ENCODE measurements around the gene KCNT1.

The KCNT1 gene

DNA sequence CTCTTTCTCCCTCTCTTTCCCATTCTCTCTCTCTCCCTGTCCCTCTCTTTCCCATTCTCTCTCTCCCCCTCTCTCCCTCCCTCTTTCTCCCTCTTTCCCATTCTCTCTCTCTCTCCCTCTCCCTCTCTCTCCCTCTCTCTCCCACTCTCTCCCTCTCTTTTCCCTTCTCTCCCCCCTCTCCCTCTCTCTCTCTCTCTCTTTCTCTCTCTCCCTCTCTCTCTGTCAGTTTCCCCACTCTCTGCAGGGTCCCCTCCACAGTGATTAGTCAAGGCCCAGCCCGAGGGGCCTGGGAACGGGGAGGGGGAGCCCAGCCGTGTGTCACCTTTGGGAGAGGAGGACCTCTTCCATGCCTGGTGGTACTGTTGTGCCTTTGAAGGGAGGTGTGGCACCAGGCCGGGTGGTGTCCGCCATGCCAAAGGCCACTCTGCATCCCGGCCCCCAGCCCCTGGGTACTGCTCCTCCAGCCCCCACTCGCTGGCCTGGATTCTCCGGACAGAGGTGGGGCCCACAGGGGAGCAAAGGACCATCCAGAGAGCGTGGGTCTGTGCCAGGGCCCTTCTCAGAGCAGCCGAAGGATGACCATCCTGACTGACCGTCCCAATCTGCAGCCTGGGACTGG, 25.4 kb downstream of the KCNT1 start:
- DNase-seq (ENCODE audit: low read depth): no peak

DNA sequence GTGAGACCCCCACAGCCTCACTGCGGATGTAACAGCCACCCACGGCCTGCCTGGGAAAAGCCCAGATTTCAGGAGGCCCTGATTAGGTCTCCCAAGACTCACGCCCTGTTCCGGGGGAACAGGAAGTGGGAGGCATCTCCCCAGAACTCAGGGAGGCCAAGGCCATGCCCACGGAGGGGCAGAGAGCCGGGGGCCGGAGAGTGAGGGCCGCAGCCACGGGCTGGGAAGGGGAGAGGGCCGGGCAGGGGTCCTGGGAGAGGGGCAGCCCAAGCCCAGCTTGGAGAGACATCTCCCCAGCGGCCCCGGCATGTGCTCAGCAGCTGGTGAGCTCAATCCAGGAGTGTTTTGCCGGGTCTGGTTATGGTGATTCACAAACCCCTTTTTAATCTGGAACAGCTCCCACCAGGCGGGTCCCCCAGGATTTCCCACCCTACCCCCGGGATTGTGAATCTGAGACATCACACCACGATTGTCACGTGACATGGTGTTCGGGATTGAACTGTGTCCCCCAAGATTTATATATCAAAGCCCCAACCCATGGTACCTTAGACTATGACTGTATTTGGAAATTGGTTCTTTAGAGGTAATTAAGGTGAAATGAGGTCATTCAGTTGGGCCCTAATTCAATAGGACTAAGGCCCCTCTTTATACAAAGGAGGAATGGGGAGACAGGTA, 26.6 kb downstream of the KCNT1 start:
- DNase-seq (ENCODE audit: low read depth): no peak

DNA sequence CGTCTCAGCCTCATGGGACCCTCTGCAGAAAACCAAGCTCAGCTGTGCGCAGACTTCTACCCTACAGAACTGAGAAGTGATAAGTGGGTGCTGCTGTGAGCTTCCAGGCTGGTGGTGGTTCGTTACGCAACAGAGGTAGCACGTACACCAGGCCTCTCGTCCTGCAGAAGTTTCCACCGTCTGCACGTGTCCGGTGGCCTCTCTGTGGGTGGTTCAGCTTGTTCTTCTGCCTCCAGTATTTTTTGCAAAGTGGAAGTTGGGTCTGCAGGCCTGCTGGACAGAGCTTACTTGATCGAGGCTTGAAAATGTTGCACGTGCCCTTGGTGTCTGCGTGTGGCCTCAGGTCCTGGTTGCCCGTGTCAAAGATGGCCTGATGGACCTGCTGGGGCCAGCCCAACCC, 27.5 kb downstream of the KCNT1 start:
- no peak for DNase-seq (ENCODE audit: low read depth)

DNA sequence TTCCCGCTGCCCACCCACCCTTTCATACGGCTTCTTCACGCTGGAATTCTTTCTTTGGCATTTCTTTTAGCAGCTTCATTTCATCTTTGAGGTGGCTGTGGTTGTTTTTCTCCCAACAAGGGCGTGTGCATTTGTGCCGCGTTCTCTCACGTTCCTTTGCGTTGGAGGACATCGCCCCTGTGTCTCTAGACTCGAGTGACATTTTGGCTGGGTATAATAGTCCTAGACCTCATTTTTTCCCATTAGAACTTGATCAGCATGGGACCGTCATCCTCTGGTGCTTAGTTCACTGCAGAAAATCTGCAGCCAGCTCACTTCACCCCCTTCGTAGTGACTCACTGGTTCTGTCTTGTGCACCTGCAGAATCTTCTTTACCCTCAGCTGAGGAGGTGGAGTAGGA, 29.5 kb downstream of the KCNT1 start:
- no peak for DNase-seq (ENCODE audit: low read depth)

DNA sequence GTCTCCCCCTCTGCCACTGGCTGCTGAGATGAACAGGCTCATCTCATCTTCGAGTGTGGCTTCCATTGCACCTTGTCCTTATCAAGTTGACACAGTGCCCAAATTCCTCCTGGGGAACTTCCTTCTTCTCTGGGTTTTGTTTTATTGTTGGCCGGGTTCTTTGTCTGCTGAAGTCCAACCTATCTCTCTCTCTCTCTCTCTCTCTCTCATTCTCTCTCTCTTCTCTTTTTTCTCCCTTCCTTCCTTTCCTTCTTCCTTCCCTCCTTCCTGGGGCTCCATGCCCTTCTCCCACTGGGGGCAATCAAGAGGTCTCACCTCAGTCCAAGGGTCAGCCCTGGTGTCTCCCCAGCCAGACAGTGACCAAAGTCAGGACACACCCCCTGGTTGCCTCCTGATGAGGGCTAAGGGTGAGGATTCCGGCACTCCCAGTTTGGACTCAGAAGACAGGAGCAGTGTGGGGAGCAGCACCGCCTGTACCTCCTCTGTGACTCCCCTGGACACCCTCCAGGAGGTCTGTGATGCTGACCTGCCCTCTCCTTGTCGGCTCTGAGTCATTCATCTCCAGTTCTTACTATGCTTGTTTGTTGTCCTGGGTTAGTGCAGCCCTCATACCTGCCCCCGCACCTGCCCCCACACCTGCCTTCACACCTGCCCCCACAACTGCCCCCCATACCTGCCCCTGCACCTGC, 30.7 kb downstream of the KCNT1 start:
- DNase-seq (ENCODE audit: low read depth): no peak

DNA sequence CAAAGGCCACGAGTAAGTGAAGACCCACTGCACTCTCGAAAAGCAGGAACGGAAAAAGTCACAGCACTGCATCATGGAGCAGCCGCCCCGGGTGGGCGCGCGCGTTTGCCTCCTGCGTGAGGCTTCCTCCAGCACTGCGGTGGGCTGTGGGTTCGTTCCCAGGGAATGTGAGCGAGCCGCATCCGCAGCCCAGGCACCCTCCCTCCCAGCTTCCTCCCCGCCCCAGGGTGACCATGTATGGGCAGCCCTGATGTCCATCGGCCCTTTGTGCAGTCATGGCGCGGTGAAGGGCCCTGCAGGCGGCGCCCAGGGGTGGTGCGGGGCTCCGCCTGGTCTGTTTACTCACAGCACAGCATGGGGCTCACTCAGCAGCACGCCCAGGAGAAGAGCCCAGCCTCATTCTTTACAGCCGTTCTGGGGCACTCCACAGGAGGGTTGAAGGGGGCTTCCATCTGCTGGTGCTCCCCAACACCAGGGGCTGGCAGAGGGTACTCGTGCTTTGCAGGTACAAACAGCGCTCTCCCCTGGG, 32.7 kb downstream of the KCNT1 start:
- DNase-seq (ENCODE audit: low read depth): no peak

DNA sequence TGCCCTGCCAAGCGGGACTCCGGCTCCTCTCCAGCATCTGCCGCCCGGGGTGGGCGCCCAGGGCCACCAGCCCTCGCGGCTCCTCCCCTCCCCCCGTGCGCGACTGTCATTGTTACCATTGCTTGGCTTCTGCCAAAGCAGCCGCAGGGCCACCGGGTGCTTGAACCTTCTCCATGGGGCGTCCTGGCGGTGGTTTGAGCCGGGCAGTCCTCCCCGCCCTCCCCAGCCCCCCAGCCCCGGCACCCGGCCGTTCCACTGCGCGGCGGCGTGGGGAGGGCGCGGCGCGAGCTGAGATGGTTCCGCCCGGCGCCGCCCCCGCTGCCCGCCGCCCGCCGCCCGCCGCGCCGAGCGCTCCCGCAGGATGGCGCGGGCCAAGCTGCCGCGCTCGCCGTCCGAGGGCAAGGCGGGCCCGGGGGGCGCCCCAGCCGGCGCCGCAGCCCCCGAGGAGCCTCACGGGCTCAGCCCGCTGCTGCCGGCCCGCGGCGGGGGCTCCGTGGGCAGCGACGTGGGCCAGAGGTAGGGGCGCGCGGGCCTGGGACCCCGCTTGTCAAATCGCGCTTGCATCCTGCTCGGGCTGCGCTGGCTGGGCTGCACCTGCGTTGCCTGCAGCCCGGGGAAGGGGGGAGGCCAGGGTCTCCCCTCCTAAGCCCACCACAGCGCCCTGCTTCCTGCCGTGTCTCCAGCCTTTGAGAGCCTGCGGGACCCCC, 34.4 kb downstream of the KCNT1 start:
- DNase-seq (ENCODE audit: low read depth): no peak

DNA sequence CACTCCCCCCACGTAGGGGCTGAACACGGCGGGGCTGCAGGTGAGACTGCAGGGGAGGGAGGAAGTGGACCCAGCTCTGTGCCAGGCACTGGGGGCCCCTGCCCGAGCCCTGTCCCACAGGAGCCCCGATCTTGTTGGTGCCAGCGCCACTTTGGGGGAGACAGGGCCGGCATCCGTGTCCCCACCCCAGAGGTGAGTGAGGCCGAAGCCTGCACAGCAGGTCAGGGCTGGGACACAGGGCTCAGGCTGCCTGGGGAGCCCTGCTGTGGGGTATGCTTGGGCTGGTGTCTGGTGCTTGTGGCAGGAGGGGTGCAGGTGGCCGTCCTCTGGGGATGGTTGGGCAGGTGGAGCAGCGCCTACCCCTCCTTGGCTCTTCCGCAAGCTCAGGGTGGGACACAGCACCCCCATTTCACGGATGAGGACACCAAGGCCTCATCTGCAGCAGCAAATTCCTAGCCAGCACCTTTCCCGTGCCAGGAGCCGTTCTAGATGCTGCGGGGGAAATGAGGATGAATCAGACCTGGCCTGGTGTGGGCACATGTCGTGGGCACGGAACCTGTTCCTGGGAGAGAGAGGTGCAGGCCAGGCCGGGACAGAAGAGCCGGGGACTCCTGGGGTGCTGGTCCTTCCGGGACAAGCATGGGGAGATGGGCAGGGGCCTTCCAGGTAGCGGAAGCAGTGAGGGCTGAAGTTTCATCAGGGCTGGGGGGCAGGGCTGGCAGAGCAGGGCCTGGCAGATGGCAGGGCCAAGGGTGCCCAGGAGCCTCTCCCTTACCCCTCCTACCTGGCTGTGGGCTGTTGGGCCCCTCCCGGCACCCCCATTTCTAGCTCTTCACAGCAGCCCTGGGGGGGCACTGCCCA, 35.2 kb downstream of the KCNT1 start:
- no peak for DNase-seq (ENCODE audit: low read depth)

DNA sequence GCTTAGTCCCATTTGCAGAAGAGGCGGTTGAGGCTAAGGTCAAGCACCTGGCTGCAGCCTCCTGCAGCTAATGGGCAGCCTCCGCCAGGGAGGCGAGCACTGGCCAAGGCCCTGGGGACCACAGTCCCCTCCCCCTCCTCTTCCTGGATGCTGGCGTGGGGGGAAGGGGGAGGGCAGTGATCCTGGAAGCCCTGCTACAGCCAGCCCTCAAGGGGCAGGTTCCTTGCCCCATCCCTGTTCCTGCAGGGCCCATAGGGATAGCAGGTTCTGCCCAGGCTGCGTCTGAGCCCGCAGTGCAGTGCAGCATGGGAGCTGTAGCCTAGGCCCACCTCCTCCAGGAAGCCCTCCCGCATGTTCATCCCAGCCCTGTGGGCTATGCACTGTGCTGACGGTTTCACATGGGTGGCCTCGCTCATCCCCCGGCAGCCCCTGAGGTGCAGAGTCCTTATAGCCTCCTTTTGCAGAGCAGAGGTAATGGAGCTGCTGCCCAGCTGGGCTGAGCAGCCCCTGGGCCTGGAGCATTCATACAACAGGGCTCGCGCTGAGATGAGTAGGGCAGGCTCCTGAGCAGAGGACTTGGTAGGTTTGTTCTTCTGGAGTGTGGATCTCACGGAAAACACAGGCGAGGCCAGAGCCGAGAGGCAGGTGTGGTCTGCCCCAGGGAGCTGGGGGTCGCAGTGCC, 36.0 kb downstream of the KCNT1 start:
- no peak for DNase-seq (ENCODE audit: low read depth)

DNA sequence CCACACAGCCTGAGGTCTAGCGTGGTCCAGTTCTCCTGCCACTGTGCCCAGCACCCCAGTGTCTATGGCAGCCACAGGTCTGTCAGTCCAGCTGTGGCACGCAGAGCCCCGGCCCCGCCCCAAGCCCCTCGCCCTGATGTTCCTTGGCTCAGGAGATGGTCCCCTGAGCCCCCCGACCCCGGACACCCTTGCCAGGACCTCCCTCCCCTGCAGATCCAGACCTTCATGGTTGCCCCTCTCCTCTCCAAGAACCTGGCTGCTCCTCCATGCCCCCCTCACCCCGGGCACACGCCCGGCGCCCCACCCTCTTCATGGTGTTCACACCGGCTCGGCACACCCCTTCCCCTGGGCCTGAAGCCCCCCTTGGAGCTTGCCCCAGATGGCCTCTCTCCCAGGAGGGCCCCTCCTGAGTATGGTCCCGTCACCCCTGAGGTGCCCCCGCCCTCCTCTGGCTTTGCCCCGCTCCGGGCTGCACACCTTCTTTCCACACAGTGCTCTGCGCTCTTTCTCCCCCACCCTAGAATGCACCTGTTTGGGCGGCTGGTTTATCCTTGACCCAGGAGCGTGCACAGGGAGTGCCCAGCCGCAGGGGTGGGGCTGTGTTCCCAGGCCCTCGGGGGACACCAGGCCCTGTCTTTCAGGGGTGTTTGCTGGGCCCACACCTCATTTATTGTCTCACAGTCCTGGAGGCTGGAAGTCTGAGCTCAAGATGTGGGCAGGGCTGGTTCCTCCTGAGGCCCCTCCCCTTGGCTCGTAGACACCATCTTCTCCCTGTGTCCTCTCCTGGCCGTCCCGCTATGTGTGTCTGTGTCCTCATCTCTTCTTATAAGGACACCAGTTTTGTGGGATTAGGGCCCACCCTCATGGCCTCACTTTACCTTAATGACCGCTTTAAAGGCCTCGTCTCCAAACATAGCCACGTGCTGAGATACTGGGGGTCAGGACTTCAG, 37.6 kb downstream of the KCNT1 start:
- DNase-seq (ENCODE audit: low read depth): no peak

DNA sequence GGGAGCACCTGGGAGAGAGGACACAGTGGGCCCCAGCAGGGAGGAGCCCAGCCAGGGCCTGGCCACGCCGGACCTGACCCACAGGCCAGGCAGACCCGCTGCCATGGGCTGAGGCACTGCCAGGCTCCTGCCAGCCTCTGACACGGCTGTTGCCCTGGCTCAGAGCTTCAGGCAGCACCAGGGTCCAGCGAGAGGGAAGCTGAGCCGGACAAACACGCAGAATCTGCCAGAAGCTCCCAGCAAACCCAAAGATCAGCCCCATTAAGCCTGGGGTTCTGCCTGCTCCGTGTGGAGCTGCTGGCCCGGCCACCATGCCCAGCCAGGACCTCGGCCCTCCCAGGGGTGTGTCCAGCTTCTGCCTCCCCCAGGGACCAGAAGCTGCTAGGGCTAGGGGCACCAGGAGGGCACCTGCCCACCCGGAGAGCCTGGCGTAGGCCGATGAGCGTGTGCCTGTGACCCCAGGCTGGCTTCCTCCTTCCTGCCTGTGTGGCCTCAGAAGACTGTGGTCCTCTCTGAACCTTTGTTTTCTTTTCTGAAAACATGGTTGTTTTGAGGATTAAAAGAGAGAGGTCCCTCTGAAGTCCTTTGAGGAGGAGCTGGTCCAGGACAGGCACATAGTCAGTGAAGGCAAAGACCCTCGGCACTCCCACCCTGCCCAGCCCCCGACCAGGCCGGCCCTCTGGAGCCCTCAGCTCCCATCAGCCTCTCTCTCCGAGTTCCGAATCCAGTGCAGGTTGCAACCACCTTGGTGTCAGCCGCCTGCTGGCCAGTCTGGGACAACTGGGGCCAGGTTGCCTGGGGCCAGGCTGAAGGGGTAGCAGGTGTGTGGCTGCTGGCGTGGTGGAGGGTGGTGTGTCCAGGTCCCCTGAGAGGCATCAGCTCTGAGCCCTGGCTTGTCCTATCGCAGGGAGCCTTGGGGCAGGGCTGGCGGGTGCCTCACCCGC, 39.6 kb downstream of the KCNT1 start:
- DNase-seq (ENCODE audit: low read depth): no peak

DNA sequence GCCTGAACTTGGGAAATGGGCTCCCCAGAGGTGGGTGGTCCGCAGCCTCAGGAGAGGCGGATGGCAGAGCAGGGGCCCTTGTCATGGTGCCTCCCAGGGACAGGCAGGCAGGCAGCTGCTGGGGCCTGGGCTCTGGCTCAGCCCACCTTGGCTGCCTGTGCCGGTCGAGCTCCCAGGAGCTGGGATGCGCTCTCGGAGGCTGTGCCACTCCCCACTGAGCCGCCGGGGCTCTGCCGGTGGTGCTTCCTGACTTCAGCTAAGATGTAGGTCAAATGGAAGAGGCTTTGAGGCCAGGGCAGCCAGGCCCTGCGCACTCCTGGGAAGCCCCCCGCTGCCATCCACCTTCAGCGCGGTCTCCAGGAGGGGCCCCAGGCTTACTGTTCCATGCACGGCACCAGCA, 41.0 kb downstream of the KCNT1 start:
- no peak for DNase-seq (ENCODE audit: low read depth)

DNA sequence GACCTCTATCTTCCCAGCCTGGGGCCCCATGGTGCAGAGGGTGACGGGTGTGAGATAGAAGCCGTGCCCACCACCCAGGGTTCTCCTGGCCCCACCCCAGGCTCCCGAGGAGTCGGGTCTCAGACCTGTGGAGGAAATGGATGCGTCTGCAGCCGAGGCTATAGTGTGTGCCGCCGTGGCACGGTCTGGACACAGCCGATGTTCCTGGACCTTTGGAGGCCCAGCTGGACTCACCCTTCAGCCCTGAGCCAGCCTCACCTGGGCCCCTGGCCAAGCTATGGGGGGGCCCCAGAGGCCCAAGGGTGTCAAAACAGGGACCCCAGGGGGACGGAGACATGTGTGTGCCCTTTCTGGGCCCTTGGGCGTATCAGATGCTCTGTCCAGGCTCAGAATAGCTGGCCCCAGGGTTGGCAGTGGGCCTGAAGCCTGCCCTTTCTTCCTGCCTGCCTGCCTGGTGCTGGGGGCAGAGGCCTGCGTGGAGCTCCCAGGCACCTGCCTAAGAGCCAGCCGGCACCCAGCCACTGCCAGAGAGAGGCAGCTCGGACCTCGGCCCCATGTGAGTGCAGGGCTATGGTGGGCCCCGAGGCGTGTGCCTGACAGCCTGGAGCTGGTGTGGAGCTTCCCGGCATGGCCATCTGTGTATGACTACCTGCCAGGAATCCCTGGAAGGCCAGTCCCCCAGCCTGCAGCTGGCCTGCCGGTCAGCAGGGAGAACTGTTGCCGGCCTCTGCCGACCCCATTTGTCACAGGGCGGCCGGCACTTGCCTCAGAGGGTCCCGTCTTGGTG, 41.8 kb downstream of the KCNT1 start:
- no peak for DNase-seq (ENCODE audit: low read depth)

DNA sequence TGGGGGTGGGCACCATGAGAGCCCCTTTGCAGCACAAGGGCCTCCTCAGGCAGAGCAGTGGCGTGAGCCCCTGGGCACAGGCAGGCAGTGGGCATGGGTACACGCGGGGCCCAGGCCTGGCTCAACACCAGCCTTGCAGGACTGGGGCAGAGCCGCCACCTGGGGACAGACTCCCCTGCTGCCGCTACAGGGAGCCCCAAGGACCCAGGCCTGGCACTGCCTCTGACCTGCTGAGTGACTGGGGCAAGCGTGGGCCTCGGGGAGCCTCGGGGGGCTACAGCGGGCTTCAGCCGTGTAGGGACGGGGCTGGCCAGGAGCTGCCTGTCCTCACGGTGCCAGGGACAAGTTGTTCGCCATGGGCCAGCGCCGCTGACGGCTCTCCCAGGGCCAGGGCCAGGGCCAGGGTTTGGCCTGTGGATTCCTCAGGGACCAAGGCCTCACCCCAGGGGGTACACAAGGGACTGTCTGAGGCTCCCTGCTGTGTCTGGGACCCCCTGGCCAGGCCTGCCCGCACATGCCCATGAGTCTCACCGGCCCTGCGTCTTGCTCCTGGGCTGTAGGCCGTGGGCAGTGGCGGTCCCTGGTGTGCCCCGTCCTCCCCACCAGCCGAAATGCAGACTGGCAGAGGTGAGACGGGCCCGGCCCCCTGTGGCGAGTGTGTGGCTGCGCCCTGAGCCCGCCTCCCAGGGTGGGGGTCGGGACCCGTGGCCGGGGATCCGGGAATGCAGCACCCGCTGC, 42.5 kb downstream of the KCNT1 start:
- DNase-seq (ENCODE audit: low read depth): no peak

DNA sequence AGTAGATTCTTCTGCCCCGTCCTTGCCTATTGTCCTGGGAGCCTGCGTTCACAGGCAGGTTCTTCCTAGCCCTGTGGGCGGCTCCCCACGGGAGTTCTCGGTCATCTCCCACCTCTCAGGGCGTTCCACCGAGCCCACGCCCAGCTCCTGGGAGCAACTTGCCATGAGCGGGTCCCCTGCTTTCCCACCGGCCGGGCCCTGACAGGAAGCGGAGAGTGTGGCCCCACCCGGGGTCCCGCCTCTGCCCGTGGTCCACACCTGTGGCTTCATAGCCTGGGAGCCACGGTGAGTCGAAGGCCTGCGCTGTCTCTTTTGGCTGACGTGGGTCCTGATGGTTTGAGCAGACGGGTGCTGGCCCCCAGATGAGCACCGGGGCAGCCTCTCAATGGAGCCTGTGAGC, 43.2 kb downstream of the KCNT1 start:
- DNase-seq (ENCODE audit: low read depth): no peak

DNA sequence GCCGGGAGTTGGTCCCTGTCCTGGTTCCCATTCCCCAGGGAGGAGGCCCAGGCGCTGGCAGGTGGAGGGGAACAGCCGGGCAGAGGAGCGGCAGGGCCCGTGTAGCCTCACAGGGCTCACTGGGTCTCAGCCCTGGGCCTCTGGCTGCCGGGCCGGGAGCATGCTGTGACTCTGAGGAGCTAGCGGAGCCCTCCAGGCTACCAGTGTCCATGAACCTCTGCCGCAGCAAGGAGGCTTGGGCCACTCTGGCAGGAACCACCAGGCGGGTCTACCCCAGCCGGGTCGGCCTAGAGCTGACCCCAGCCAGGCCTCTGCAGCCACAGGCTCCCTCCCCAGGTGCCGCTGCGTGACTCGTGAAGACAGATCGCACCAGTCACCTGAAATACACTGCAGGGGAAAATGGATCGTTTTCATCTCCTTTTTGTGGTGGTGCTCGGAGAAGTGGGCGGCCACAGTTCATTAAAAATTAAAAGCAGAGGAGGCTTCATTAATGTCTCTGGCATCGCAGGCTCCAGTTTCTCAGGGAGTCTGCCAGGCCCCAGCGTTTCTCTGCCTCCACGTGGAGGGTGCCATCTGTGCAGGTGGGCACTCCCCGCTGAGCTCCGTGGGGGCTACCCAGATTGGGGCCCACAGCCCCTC, 43.8 kb downstream of the KCNT1 start:
- DNase-seq (ENCODE audit: low read depth): no peak

DNA sequence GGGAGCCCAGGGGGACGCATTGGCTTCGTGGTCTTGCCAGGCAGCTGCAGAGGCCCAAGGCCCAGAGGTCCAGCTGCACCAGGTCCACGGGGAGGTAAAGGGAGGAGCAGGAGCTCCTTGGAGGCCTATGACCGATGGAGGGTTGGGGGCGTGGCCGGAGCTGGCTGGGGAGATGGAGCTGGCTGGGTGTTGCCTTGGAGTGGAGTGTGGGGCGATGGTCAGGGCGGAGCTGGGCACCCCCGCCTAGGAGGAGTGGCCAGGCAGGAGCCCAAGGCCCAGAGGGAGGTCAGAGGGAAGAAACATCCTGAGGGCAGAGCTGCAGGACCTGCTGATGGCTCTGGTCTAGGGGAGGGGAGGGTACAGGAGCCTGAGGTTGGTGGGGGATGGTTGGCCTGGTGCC, 44.6 kb downstream of the KCNT1 start:
- no peak for DNase-seq (ENCODE audit: low read depth)
